Duodenal mucosa (tissue), 2 donors: ENCODE results near the gene RUNDC3A.

Experiments
- H3K27ac ChIP-seq: one replicate; pipeline ENCODE4 v1.7.0; 2013; ENCODE audit warnings: low read depth, low read length
- H3K27me3 ChIP-seq, 2 donors: one replicate each; pipeline ENCODE4 v1.7.0; 2013; ENCODE audit warnings: low read length in 2 of 2, control low read depth in 1 of 2; ENCODE audit not compliant: insufficient read depth in 2 of 2, control insufficient read depth in 1 of 2
- H3K36me3 ChIP-seq, 2 donors: one replicate each; pipeline ENCODE4 v1.7.0; 2013; ENCODE audit warnings: low read length in 2 of 2, control low read depth in 1 of 2; ENCODE audit not compliant: insufficient read depth in 2 of 2, control insufficient read depth in 1 of 2
- H3K4me1 ChIP-seq, 2 donors: one replicate each; pipeline ENCODE4 v1.7.0; 2013; ENCODE audit warnings: low read length in 2 of 2, control low read depth in 1 of 2; ENCODE audit not compliant: insufficient read depth in 2 of 2, control insufficient read depth in 1 of 2
- H3K4me3 ChIP-seq, 2 donors: one replicate each; pipeline ENCODE4 v1.7.0; 2013; ENCODE audit warnings: low read length in 2 of 2, low read depth in 1 of 2
- H3K9ac ChIP-seq, 2 donors: one replicate each; pipeline ENCODE4 v1.7.0; 2013; ENCODE audit warnings: low read length in 2 of 2, low read depth in 1 of 2
- H3K9me3 ChIP-seq, 2 donors: one replicate each; pipeline ENCODE4 v1.7.0; 2013; ENCODE audit warnings: low read length in 2 of 2, control low read depth in 1 of 2; ENCODE audit not compliant: control insufficient read depth in 1 of 2

RUNDC3A gene

DNA sequence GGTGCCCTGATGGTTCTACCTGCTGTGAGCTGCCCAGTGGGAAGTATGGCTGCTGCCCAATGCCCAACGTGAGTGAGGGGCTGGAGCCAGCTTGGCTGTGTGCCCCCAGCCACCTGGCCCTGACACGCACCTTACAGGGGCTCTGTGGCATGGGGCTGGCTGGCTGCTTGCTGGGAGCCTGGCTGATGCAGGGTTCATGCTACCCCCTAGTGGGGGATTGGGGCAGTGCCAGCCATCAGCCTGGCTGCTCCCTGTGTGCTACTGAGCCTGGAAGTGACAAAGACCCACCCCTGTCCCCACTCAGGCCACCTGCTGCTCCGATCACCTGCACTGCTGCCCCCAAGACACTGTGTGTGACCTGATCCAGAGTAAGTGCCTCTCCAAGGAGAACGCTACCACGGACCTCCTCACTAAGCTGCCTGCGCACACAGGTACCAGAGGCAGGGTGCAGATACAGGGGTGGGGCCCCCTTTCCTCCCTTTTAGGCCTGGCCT lies 42.4 kb downstream of the RUNDC3A start:
- Histone ChIP-seq H3K27ac (no peak overlapping the region), H3K9ac (no peak overlapping the region), H3K27me3 (no peaks in the 10 kb centered on the region), H3K9me3 (no peaks in the 10 kb centered on the region), H3K4me1 (peaks cover 11 to 22% of the 10 kb centered on the region in 2 donors), H3K4me3 (no peak overlapping the region), H3K36me3 (peaks cover 5 to 42% of the 10 kb centered on the region in 2 donors)

DNA sequence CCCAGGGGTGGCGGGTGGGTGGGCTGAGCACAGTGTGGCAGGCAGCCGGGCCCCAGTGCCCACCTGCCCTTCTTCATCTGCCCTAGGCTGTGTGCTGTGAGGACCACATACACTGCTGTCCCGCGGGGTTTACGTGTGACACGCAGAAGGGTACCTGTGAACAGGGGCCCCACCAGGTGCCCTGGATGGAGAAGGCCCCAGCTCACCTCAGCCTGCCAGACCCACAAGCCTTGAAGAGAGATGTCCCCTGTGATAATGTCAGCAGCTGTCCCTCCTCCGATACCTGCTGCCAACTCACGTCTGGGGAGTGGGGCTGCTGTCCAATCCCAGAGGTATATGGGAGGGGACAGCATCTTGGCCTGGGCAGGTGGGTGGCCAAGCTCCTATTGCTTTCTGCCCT lies 43.1 kb downstream of the RUNDC3A start:
- Histone ChIP-seq H3K9ac (no peak overlapping the region), H3K9me3 (no peaks in the 10 kb centered on the region), H3K27ac (no peak overlapping the region), H3K4me1 (peaks cover 4 to 15% of the 10 kb centered on the region in 2 donors), H3K36me3 (peaks cover 5 to 42% of the 10 kb centered on the region in 2 donors), H3K4me3 (no peak overlapping the region), H3K27me3 (no peaks in the 10 kb centered on the region)

DNA sequence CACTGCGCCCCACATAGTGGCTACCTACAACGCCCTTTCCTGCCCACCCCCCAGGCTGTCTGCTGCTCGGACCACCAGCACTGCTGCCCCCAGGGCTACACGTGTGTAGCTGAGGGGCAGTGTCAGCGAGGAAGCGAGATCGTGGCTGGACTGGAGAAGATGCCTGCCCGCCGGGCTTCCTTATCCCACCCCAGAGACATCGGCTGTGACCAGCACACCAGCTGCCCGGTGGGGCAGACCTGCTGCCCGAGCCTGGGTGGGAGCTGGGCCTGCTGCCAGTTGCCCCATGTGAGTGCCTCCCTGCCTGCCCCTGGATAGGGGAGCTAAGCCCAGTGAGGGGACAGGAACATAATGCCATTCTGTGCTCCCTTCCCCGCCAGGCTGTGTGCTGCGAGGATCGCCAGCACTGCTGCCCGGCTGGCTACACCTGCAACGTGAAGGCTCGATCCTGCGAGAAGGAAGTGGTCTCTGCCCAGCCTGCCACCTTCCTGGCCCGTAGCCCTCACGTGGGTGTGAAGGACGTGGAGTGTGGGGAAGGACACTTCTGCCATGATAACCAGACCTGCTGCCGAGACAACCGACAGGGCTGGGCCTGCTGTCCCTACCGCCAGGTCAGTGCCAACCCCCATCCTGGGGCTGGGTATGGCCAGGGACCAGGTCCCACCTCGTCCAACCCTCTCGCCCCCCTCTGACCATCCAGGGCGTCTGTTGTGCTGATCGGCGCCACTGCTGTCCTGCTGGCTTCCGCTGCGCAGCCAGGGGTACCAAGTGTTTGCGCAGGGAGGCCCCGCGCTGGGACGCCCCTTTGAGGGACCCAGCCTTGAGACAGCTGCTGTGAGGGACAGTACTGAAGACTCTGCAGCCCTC lies 43.8 kb downstream of the RUNDC3A start:
- peaks cover 5 to 42% of the 10 kb centered on the region in 2 donors for H3K36me3 ChIP-seq
- no peaks in the 10 kb centered on the region for H3K9me3 ChIP-seq
- H3K4me1 ChIP-seq, result peaks cover 4 to 11% of the 10 kb centered on the region in 2 donors
- no peak overlapping the region for H3K27ac ChIP-seq
- no peaks in the 10 kb centered on the region for H3K27me3 ChIP-seq
- H3K4me3 ChIP-seq, result no peak overlapping the region
- no peak overlapping the region for H3K9ac ChIP-seq

DNA sequence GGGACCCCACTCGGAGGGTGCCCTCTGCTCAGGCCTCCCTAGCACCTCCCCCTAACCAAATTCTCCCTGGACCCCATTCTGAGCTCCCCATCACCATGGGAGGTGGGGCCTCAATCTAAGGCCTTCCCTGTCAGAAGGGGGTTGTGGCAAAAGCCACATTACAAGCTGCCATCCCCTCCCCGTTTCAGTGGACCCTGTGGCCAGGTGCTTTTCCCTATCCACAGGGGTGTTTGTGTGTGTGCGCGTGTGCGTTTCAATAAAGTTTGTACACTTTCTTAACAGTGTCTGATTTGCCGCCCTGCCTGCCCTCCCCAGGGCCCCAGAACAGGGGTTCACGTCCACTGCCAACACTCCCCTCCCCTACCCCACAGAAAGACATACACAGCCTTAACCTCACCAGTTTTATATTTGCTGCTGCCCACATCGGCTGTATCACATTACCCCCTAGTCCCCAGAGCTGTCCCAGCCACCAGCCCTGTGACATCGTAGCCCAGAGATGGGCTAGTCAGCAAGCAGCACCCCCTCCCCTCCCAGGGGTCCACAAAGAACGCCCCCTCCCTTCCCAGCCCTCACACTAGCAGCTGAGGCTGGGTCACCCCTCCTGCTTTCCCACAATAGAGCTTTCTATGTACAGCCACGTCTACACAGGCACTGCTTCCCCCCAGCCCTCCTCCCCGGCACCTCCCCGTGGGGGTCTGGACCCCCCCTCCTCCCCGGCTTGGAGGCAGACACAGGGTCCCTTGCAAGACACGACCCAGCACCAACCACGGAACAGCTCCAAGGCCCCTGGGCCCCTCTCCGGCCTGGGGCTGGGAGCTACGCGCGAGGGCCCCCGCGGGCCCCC lies 44.6 kb downstream of the RUNDC3A start:
- H3K27me3 ChIP-seq, result no peaks in the 10 kb centered on the region
- H3K4me3 ChIP-seq, result no peak overlapping the region
- no peak overlapping the region for H3K9ac ChIP-seq
- H3K36me3 ChIP-seq, result peaks cover 5 to 42% of the 10 kb centered on the region in 2 donors
- H3K9me3 ChIP-seq, result no peaks in the 10 kb centered on the region
- peaks cover 4 to 10% of the 10 kb centered on the region in 2 donors for H3K4me1 ChIP-seq
- no peak overlapping the region for H3K27ac ChIP-seq

DNA sequence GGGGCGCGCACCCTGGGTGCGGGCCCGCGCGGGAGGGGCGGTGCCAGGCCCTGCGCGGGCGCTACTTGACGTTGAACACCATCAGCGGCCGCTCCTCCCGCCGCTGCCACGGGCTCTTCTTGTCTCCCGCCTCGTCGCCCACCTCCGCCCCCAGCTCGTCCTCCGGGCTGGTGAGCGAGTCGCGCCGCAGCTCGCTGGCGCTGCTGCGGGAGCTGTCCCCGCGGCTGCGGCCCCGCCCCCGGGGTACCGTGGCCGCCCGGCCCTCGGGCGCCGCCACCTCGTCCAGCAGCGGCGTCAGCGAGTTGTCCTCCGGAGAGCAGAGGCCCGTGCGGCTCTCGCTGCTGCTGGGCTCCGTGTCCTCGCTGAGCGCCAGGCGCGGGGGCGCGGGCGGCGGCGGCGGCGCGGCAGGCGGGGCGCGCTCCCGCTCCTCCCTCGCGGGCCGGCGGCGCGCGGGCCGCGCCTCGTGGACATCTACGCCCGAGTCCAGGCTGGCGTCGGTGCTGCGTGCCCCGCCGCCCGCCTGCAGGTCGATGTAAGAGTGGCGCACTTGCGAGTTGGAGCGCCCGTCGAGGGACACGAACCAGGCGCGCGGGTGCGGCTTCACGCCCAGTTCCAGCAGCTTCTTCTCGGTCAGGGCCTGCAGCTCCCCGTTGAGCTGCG lies 45.4 kb downstream of the RUNDC3A start:
- Histone ChIP-seq H3K9ac (no peak overlapping the region), H3K4me1 (peaks cover 0 to 4% of the 10 kb centered on the region in 2 donors), H3K9me3 (no peaks in the 10 kb centered on the region), H3K36me3 (peaks cover 5 to 38% of the 10 kb centered on the region in 2 donors), H3K27ac (no peak overlapping the region), H3K4me3 (peak overlapping the region in 1 of 2 donors; percentile 36), H3K27me3 (peaks cover 0 to 2% of the 10 kb centered on the region in 2 donors)

DNA sequence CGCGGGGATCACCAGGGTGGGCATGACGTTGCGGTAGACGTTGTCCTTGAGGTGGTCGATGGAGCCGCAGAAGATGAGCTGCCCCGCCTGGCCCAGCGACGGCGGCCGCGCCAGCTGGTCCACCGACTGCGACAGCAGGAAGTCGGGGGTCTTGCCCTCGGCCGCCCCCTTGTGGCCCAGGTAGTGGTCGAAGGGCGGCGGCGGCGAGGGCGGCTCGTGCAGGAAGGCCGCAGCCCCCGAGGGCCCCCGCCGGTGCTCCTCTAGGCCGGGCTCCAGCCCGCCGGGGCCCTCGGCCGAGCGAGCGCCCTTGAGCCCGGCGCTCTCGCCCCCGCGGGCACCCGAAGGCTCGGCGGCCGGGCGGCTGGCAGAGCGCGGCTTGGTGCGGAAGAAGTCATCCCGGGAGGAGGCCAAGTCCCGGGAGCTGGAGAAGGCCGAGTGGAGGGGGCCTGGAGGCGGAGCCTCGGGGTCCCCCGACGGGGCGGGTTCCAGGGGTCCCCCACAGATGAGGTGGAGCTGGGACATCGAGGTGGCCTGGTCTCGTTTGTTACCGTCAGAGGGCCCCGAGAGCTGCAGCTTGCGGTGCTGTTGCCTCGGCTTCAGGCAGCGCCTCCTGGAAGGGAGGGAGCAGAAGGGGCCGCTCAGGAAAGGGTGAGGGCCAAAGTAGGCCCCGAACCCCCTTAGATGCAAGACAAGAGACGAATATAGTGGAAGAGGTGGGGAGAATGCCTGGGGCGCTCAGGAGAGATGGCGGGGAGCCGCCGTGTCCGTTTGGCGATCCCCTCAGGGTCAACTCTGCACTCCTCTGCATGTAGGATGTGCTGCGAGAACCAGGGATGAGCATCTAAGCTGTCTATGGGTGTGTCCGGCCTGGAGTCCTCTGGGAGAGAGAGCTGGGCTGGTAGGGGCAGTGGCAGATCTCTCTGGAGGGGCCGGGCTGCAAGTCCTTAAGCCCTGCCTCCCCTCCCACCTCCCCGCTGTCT lies 46.5 kb downstream of the RUNDC3A start:
- Histone ChIP-seq H3K4me3 (no peak overlapping the region), H3K9me3 (no peaks in the 10 kb centered on the region), H3K9ac (no peak overlapping the region), H3K4me1 (no peaks in the 10 kb centered on the region), H3K27ac (no peak overlapping the region), H3K27me3 (peaks cover 0 to 4% of the 10 kb centered on the region in 2 donors), H3K36me3 (peaks cover 5 to 27% of the 10 kb centered on the region in 2 donors)

DNA sequence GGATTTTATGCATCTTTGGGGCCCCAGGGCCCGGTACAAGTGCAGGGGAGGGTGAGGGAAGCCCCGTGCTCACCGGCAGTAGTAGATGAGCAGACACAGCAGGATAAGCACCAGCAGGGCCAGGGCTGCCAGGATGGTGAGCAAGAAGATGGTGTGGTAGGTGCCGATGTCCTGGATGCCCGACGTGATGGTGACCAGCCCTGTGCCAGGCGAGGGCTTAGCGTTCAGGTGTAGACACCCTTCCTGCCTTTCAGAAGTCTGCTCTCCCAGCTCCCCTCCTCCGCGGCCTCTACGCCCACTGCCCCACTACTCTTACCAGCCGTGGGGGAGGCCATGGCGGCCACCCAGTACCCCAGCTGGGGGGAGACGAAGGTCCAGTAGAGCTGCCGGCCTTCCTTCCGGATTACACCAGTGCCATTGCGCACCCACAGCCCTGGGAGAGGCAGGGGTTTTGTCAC lies 47.3 kb downstream of the RUNDC3A start:
- Histone ChIP-seq H3K27ac (no peak overlapping the region), H3K36me3 (peaks cover 5 to 22% of the 10 kb centered on the region in 2 donors), H3K4me1 (no peaks in the 10 kb centered on the region), H3K27me3 (peaks cover 0 to 6% of the 10 kb centered on the region in 2 donors), H3K4me3 (no peak overlapping the region), H3K9ac (no peak overlapping the region), H3K9me3 (no peaks in the 10 kb centered on the region)

DNA sequence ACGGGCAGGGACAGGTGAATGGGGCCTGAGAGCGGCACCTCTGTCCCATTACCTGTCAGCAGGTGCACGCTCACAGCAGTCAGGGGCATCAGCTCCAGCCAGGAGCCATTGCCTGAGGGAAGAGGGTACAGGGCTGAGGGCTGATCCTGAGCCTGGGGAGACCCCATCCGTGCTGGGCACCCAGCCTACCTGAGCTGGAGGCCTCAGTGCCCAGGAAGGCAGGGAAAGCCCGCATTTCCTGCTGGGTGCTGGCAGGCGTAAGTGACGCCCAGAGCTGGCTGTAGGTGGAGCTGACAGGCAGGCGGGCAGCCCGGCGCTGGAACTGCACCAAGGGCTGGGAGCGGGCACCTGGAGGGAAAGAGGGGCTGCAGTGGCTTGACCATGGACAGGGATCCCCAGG lies 47.8 kb downstream of the RUNDC3A start:
- Histone ChIP-seq H3K4me1 (no peaks in the 10 kb centered on the region), H3K9ac (no peak overlapping the region), H3K9me3 (no peaks in the 10 kb centered on the region), H3K36me3 (peaks cover under 1 to 16% of the 10 kb centered on the region in 2 donors), H3K27ac (no peak overlapping the region), H3K27me3 (peaks cover 0 to 10% of the 10 kb centered on the region in 2 donors), H3K4me3 (no peak overlapping the region)

DNA sequence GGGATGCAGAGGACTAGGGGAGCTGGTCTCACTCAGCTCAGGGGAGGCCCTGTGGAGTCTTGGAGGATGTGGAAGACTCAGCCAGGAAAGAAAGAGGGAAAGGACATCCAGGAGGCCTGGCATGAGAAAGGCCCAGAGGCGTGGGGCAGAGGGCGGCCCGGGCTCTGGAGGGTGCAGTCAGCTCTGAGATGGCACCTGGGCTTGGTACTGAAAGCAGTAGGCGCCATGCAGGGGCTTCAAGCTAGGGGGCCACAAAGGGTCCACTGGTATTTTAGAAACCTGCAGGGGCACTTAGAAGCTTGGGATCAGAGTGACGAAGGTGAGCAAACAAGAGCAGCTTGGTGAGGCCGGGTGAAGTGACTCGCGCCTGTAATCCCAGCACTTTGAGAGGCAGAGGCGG lies 49.7 kb downstream of the RUNDC3A start:
- Histone ChIP-seq H3K27me3 (peaks cover 13 to 18% of the 10 kb centered on the region in 2 donors), H3K9ac (no peak overlapping the region), H3K9me3 (no peaks in the 10 kb centered on the region), H3K36me3 (no peaks in the 10 kb centered on the region), H3K27ac (no peak overlapping the region), H3K4me3 (no peak overlapping the region), H3K4me1 (no peaks in the 10 kb centered on the region)
